Measurements from ENCODE around the gene PLXNA4.

The PLXNA4 gene

DNA sequence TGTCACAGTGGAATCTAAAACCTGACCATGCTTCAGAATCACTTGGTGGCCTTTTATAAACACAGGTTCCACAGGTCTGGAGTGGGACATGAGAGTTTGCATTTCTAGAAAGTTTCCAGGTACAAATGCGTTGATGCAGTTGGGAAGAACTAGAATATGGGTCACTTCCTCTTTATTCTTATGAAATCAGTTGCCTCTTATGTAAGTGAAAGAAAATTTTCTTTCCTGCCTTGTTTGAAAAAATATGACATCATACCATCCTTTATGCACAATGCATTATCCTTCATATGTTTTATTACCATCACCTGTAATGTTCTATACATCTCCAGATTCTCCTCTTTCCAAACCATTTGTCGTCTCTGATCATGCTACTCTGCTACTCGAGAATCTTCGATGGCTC is 44.0 kb downstream of the PLXNA4 start:
- no peak for DNase-seq

DNA sequence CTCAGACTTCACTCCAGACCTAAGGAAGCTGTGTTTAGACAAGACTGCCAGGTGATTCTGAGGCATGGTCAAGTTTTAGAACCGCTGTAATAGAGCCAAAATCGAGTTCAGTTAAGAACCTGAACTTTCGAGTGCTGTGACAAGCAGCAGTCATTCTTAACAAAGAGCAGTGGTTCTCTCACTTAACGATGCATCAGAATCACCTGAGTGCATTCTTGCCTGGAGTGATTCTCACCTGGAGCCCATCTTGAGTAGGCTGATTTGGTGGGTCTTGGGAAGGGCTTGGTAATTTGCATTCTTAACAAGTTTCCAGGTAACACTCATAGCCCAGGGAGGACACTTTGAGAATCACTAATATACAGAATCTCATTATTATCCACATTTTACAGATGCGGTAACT is 44.7 kb downstream of the PLXNA4 start:
- no peak for DNase-seq

DNA sequence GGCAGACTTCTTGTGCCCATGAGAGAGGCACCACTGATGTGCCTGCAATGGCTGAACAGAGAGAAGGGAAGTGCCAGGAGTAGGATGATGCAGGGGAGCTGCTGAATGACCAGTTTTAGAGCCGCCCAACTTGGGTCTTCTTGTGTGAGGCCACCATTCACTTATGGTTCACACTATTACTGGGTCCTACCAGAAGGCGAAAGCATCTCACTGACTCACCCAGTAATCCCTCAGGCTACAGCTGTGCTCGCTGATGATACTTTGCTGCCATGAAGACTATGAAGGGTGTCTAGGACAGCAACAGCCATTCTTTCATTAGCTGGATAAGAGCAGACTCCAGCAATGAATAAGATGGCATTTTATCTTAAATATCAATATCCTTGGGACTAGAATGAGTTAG is 47.6 kb downstream of the PLXNA4 start:
- no peak for DNase-seq

DNA sequence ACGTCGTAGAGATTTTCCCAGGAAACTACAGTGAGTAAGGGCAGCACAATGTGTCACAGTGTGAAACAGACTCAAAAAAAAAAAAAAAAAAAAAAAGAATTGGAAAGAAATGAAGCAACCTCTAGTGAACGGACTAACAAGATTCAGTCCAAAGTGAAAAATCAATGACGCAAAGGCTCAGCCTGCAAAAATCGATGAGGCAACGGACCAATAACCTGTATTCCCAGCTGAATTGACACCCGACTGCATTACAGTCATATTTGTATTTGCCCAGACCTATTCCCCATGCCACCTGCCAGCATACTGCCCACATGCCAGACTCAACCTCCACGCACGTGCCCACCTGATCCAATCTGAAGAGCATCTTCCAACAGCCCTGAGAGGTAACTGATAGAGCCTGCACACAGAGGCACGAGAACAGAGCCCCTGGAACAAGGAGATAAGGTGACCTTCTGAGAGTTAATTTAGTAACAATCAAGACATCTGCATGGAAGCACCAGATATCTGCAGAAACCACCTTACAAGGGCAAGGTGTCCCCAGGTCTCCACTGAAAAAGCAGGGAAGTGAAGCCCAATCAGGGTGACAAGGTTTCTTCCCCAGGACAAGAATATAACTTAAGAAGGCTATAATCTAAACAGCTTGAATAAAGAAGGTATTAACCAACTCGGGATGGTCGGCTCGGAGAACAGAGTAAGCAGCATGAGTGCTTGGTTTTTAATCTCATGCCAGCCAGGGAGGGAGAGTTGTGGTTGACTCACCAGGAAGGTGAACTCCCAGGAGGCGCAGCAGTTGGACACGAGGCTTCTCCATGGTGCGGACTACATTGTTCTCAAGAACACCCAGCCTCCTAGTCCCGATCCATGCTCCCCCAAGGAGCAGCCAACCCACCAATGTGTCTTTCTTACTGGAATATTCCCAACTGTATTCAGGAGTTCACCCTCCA is 48.5 kb downstream of the PLXNA4 start:
- DNase-seq: no peak

DNA sequence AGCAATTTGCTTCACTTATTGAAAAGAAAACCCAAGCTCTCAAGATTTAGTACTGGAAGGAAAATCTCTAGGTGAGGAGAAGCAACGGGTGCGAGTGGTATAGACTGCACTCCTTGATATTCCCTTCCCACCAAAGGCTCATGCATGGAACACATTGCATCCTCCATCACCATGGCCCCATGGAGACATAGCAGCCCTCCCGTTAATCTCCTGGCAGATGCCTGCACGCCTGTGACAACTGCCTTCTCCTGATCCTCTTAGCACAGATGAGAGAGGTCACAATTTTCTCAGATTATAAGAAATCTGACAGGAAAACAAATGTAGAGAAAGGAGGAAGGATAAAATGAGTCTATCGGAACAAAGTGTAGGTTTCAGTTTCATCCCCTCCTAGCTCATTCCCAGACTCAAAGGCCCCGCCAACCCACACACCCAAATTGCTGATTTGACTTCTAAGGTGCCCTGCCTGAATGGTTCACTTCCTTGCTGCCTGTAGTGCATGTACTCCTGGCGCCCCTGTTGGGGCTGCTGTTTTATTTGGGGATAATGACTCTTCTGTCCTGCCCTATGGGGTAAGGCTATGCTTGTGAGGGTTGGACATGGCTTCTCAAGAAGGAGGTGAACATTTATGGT is 50.0 kb downstream of the PLXNA4 start:
- no peak for DNase-seq

DNA sequence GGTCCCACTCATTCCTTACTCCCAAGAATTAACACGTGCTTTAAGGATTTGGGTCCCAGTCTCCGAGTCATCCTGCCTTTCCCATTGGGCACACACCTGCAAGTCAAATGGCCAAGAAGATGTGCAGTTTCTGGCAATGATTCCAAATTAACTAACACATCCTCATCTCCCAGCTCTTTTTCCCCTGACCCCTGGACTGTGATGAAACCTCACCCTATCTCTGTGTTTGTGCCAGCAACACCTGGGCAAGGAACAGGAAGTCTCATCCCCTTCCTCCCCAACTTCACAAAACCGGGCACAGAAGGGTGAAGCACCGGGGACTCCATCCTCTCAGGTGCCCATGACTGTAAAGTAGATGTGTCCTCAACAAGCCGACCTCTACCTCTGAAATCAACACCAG is 54.8 kb downstream of the PLXNA4 start:
- no peak for DNase-seq

DNA sequence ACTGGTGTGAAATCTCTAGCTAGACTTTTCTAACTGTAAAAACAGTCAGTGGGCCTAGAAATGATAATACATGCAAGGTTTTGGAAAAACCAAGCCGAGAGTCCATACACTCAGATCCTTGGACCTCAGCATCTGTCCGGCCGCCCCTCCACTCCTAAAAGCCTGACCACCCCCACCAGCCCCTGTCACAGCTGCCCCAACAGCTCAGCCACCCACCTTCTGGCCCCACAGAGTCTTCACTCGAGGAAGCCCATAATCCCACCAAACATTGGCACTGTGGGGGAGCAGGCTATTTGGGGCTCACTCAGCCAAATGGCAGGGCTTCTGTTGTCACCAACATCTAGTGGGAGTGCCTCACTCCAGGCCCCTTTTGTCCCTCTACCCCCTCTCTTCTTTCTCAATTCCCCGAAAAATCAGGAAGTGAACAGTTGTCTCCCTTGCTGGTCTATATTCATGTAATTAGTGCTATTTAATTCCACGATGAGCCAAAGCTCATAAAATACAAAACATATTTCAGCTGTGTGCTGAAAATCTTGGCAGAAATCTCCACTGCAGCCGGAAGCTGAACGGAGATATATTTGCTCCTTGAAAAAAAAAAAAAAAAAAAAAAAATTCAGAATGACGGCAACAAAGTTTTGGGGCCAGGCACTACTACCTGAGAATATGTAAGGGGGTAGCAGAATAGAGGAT is 55.5 kb downstream of the PLXNA4 start:
- no peak for DNase-seq

DNA sequence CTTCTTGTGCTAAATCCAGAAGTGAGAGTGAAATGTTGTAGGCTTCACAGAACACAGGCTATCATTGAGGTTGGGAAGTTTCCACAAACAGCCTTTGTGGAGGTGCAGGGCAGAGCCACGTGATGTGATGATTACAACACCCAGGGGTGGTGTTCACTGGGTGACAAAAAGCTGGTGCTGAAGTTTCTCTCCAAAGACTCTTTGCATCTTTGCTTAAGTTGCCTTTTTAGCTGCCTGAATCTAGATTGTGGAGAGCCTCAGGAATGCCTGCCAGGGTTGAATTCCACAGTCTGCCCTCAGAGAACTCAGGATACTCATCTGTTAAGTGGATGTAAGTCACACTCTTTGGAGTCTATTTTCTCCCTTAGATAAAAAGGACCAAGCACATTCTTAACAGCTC is 56.3 kb downstream of the PLXNA4 start:
- DNase-seq: no peak

DNA sequence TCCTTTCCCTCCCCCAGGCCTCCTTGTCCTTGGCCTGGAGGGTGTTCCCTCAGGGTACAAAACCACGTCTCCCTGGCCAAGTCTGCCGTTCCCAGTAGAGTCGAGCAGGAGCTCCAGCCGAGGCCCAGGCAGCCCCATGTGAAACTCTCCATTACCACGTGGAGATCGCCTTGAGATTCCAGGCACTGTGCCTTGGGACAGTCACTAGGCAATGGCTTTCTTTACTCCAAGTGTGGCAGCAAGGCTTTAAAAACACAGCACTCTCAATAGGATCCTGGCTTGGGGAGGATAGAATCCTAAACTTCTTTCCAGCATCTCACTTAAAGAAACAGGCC is 57.5 kb downstream of the PLXNA4 start:
- no peak for DNase-seq

DNA sequence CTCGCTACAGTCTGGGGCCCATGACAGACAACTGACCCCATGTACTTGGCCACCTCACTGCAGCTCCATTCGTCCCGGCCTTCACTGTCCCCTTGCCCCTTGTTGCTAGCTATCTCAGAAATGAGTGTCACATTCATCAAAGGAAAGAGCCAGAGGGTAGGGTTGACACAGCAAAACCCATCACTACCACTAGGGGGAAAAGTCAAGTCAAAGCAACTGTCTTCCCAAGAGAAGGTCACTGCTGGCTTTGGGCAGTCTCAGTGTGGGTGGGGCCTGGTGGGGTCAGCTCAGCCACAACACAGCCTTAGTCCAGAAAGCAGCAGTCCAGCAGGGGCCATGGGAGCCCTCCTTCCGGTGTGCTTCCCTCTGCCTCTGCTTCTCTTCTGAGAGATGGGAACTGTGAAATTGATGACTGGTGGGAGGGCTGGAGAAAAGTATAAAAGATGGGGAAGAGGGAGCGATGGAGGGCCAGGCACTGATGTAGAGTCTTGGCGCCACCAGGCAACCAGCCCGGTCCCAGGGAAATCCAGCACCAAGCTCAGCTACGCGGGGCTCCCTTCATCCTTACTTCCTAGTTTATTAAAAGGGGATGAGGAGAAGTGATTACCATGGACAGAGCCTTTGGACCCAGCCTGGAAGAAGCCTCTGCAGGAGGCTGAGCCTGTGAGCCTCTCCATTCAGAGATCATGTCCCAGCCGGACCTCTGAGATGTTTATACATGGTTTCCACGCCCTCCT is 58.0 kb downstream of the PLXNA4 start:
- DNase-seq: no peak

DNA sequence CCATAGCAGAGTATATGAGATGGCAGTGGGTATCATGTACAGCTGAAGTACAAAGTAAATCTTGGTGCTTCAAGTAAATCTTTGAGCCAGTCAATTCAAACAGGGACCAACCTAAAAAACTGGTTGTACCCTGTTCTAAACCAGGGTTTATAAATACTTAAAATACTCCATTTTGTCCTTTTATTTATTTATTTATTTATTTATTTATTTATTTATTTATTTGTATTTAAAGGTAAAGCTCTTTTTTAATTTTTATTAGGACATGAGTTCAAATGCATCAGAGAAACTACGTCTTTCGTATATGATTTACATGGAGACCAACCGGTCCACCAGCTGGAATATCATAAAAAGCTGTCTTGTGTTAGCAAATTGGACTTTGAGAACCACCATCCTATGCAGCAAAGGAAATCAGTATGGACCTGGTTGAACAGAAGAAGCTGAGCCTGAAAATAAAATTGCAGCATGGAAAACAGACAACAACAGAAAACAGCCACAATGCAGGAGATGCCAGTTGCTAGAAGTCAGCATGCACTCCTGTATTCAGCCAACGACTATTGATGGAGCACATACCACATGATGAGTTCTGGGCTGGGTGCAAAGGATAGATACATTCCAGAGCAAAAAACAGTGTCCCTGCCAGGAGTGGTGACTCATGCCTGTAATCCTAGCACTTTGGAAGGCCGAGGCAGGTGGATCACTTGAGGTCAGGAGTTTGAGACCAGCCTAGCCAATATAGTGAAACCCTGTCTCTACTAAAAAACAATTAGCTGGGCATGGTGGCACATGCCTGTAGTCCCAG is 60.0 kb downstream of the PLXNA4 start:
- no peak for DNase-seq

DNA sequence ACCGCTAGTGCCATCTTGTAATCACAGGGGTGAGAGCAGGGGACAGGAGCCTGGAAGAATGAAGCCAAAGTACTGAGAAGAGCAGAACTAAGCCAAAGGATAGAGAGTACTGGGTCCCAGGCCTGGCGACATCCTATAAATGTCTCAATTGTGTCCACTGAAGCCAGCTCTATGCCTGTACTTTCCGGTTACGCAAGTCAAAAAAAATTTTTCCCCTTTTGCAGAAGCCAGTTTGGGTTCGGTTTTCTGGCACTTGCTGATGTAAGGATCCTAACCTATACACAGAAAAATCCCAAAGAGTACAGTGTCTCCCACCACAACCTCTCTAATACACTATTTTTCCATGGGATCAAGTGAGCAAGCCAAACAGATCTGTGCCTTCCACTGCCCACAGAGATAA is 61.1 kb downstream of the PLXNA4 start:
- DNase-seq: no peak

DNA sequence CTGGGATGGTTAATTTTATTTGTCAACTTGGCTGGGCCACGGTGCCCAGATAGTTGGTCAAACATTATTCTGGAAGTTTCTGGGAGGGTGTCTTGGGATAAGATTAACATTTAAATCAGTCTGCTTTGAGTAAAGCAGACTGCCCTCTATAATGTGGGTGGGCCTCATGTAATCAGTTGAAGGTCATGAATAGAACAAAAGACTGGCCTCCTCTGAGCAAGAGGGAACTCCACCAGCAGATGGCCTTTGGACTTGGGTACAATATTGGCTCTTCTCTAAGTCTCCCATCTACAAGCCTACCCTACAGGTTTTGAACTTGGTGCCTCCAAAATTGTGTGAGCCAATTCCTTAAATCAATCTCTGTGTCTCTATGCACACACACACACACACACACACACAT is 61.8 kb downstream of the PLXNA4 start:
- DNase-seq: no peak

DNA sequence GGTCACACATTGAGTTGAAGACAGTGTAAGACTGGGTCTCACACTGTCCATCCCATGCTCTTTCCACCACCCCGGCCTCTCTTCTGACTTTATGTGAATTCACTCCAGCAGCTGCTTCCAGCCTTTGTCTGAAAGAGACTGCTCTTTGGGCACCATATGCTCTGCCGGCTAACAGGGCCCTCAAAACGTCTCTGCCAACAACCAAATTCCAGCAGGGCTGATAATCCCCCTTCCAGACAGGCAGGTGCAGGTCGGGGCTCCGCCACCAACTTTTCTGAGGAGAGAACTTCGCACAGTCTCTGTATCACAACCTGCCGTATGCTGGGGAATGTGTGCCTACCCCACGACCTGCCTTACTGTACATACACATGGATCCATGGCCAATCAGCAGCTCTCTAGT is 64.3 kb downstream of the PLXNA4 start:
- DNase-seq: no peak

DNA sequence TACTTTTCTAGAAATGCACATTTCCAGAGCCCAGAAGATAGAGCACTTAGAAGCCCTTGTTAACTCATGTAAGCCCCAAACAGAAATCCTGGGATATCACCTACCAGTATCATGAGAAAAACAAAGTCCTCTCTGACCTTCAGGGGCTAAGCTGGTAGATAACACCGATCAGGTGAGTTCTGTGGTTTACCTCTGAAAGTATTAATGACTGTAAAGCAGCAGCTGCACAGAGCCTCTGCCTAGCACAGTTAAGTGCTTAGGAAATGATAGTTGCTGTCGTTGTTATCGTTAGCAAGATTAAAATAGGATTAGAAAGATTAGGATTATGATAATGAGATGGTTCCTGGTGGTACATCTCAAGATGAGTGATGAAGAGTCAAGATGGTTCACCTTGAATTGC is 64.9 kb downstream of the PLXNA4 start:
- DNase-seq: no peak

DNA sequence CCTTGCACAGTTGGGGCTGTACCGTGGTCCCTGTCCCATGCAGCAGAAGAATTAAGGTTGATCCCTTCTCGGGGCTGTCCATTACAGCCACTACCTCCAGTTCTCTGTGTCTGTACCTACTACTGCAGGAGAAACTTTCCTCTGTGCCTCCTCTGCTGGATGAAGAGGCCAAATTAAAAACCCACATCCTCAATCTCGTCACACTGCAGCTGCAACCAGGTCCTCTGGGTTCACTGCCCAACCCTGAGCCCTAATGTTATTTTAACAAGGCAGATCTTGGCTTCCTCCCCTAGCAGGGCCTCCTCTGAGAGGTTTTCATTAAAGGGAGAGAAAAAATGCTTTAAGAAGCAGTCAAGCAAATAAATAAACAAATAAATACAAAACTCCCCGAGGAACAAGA is 66.6 kb downstream of the PLXNA4 start:
- DNase-seq: no peak

DNA sequence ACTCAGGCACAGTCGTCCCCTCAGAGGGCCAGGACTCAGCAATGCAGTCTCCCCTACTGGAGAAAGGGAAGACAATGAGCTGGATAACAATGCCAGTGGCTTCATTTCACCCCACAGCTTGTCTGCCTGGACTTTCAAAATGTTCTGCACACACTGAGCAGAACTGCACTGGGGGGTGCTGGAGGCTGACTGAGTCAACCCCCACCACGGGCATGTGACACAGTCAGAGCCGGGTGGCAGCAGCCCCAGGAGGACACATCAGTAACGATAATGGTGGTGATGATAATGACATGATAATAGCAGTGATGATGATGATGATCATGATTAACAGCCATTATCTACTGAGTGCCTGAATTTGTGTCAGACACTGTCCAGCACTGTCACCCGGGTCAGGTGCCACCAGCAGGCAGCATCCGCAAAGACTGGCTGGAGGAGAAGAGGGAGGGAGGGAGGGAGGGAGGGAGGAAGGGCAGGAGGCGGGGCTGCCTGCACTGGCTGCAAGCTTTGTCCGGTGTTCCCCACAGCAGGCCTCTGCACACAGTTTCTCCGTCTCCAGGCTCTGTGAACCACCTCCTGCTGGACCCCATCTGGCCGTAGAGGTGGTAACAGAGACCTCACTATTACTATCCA is 67.4 kb downstream of the PLXNA4 start:
- no peak for DNase-seq

DNA sequence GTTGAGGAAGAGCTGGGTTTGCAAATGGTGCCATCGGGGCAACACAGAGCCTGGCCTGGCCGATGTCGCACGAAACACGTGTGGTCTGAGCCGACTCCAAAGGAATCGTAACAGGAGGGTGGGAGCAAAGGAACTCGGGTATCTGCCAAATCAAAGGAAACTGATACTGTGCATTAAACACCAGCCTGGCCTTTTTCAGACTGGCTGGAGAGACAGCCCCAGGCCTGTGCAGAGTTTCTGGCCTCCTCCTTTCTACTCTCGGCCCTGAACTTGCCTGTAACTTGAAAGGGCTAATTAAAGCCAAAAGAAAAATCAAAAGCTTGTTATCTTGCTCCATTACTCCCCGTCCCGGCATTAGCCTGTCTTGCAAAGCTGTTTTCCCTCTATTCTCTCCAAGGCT is 71.4 kb downstream of the PLXNA4 start:
- DNase-seq: no peak

DNA sequence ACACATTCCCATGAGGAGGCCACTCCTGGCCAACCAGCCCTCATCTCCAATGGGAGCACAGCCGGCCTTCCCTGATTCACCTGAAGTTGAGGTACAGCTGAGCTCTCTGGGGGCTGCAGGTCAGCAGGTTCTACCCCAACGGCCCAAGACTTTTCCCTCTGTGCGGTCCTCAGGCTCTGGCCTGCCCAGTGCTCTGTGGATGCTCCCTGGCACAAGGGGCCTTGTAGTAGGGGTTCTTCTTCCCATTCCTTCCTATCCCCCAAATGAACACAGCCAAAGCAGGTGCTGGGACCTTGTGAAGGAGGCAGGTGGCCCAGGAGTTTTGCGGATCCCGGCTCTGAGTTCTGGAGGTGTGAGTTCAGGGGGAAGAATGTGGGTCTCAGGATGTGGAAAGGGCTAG is 72.2 kb downstream of the PLXNA4 start:
- DNase-seq: no peak

DNA sequence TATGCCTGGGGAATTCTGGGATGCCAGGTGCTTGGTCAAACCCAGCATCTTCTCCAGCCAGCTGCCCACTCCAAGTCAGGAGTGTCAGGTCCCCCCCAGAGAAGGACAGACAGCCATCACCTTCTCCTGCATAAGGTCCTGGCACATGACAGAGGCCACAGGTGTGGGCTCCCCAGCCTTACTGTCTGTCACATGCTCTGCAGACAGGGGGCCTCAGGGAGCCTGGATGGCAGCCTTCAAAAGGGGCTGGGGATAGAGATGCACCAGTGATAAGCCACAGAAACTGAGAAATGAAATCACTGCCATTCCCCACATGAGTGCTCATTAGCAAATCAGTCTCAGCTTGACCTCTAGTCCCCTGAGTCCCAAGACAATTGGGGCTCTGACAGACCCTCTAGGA is 72.9 kb downstream of the PLXNA4 start:
- DNase-seq: no peak

DNA sequence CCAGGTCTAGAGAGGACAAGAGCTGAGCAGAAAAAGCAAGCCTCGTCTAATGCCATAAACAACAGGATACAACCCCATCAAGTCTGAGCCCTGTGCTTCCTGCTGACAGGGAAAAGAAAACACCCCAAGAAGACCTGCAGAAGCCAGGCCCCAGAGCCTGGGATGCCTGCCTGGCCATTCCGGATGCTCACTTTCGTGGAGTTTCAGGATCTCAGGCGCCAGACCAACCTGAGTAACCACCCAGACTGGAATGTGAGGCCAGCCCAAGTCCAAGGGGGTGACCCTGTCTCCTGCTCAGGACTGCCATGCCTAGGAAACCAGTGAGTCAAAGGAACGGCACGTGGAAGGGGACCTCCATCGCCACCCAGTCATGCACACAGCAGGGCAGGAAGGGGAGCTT is 74.3 kb downstream of the PLXNA4 start:
- DNase-seq: no peak

Data from NCI-H1930 (cell line).